ENCODE measurements around the gene MBD5. TPM values are rescaled to one million over a fixed set of nuclear protein-coding genes. Genes with fewer than 3 reads are reported as not detected.
A peak's percentile ranks its signal among the peaks of the same experiment; 100 is the strongest.
"Not testable (repeated sequence)": the region's sequence is repeated elsewhere in the genome, so short reads cannot be mapped to it uniquely, and the experiment has no call there.

MBD5 gene
- total RNA-seq: 13.2 and 21.9 TPM in 2 replicates
- 11.9 TPM for polyA plus RNA-seq (2012)

DNA sequence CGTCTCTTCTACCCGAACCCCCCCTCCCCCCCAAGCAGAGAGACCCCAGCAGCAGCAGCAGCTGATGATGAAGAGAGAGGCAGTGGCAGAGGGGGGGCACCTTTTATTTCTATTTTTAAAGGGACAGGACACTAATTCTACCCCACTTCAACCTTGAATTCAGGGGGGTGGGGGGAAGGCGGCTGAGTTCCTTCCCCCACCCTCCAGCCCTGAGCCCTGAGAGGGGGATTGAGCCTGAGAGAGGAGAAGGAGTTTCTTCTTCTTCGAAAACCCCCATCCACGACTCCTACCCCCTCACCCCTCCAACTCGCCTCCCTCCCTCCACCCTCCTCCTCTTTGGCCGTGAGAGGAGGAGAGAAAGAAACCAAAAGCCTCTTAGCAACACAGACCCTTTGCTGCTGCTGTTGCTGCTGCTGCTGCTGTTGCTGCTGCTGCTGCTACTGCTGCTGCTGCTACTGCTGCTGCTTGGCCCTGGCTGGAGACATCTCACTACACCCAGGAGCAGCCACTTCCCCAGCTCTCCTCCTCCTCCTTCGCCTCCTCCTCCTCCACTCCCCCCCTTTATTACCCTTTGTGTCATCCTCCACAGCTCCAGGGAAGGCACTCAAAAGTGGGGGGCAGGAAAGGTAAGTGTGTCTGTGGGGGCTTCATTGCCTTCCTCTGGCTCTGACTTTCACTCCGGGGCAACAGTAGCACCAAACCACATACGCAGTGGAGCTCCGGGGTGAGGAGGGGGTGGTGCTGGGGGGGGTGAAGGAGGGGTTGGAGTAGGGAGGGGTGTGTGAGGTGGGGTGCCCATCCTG is at the start of gene MBD5:
Gene MBD5, plus strand, starts transcription at position 33 of the 803 bp plus-strand sequence.
- no peak for DNase-seq (ENCODE audit: low read depth)

DNA sequence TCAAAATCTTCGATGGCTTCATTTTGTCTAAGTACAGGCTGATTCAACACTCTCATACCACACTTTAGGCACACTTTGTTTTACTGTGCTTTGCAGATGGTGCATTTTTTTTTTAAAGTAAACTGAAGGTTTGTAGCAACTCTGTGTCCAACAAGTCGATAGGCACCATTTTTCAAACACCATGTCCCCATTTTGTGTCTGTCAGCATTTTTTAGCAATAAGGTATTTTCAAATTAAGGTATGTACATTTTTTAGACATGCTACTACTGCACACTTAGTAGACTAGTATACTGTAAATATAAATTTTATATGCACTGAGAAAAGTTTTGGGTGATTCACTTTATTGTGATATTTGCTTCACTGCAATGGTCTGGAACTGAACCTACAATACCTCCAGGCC is 44.8 kb upstream of the MBD5 start:
- DNase-seq (ENCODE audit: low read depth): no peak

DNA sequence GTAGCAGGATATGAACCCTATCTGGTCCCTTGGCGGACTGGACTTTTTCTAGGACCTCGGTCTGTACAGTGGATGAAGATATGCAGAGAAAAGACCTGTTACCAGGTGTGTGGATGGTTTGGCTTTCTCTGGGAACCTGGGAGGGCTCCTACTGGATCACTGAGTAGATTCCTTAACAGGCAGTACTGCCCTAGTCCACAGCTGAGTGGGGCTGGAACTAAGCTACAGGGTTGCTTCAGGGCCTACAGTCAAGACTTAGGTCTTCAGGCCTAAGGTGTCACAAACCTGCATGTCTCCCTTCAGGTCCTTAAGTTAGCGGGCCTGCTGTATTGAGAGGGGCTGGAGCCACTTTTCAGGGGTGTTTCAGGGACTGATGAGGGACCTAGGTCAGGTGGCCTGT is 43.2 kb upstream of the MBD5 start:
- no peak for DNase-seq (ENCODE audit: low read depth)

DNA sequence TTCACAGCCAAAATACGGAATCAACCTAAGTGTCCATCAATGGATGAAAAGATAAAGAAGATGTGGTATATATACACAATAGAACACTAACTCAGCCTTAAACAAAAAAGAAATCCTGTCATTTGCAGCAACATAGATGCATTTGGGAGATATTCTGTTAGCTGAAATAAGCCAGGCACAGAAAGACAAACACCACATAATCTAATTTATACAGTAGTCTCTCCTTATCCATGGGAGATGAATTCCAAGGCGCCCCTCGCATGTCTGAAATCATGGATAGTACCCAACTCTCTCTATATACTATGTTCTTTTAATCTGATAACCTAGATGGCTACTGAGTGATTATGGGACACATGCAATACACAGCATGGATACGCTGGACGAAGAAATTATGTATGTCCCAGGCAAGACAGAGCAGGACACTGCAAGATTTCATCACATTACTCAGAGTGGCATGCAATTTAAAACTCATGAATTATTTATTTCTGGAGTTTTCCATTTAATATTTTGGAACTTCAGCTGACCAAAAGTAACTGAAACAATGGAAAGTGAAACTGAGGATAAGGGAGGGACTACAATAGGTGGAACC is 39.9 kb upstream of the MBD5 start:
- no peak for DNase-seq (ENCODE audit: low read depth)

DNA sequence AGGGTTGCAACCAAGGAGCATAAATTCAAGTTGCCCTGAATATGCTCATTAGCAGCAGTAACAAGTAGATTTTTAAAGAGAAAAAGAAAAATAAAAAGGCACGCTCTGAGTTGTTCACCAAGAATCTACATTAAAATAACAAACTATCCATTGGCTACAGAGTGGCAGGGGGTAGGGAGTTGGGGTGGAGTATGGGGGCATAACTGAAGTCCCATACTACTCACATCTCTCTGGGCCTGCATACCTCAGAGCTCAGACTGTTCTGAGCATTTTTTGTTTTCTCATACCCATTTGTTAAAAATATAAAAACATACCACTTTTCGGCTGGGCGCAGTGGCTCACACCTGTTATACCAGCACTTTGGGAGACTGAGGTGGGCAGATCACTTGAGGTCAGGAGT is 31.8 kb upstream of the MBD5 start:
- DNase-seq (ENCODE audit: low read depth): no peak

DNA sequence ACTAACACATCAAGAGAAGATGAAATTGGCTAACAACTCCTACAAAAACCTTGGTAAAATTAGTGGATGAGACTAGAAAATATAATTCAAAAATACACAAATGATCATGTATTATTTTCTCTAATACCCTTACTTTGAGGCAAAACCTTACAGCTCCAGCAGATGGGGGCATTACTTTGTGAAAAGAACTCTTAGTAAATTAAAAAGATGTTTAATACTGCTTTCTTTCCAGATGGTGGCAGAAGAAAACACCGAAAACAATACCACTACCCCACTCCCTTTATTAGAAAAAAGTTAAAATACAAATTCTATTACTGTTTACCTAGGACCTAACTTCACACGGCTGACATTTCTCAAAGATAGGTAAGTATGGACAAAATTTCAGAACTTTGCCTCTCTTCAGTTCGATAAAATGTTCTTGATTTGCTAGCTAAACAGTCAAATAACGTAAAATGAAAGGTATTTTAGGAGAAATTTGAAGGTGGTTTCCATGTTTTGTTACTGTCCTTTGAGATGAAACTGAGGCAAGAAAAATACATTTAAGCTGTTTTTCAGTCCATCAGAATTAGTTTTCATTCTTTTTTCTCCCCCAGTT is 31.0 kb upstream of the MBD5 start:
- DNase-seq (ENCODE audit: low read depth): peak; percentile 64

DNA sequence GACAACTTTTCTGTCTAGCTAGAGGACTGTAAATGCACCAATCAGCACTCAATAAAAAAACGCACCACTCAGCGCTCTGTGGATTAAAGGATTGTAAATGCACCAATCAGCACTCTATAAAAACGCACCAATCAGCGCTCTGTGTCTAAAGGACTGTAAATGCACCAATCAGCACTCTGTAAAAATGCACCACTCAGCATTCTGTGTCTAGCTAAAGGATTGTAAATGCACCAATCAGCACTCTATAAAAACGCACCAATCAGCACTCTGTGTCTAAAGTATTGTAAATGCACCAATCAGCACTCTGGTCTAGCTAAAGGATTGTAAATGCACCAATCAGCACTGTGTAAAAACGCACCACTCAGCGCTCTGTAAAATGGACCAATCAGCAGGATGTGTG is 25.9 kb upstream of the MBD5 start:
- DNase-seq (ENCODE audit: low read depth): not testable (repeated sequence)

DNA sequence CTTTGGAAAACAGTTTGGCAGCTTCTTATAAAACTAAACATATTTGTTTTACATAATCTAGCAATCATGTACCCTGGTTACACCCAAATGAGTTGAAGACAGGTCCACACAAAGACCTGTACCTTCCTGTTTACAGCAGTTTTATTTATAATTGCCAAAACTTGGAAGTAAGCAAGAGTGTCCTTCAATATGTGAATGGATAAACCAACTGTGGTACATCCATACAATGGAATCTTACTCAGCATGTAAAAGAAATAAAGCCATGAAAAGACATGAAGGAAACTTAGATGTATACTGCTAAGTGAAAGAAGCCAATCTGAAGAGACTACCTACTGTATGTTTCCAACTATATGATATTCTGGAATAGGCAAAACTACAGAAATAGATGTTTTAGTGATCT is 24.1 kb upstream of the MBD5 start:
- DNase-seq (ENCODE audit: low read depth): no peak

DNA sequence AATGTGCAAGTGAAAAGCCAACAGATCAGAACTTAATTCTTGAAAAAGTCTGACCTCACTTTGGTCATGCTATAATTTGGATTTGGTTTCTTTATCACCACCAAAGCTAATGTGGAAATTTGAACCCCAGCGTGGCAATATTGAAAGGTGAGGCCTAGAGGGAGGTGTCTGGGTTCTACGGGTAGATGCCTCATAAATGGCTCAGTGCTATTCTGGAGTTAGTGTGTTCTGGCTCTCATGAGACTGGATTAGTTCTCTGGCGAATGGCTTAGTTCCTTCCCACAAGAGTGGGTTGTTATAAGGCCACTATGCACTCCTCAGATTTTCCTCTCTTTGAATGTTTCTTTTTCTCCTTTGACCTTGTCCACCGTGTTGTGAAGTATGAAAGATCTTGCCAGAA is 22.7 kb upstream of the MBD5 start:
- DNase-seq (ENCODE audit: low read depth): peak; percentile 24

DNA sequence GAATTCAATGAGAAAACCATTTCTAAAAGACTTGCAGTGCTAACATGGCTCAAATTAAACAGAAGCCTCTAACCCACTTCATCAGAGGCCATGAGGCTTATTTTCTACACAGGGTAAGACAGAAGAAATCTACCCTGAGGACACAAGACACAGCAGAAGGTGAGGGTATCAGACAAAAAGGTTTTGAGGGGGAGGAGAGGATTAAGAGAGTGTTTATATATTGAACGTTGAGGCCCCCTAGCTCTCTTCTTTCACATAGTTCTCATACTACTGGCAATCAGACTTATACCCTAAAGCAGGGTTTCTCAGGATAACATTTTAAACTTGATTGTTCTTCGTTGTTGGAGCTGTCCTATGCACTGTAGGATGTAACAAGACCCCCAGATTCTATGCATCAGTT is 21.8 kb upstream of the MBD5 start:
- DNase-seq (ENCODE audit: low read depth): no peak

DNA sequence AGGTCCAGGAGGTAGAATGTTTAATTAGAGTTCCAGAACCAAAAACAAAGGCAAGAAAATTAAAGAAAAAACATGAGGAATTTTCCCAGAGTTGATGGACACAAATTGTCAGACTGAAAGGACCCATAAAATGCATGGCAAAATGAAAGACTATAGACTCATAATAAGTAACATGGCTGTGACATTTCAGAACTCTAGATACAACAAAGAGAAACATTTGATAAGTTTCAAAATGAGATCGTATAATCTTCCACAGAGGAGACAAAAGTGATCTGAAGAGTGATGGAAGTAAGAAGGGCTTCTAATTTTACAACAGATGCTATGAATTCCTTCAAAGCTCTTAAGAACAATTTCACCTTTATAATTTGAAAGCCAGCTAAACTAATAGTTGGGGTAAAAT is 20.8 kb upstream of the MBD5 start:
- no peak for DNase-seq (ENCODE audit: low read depth)

DNA sequence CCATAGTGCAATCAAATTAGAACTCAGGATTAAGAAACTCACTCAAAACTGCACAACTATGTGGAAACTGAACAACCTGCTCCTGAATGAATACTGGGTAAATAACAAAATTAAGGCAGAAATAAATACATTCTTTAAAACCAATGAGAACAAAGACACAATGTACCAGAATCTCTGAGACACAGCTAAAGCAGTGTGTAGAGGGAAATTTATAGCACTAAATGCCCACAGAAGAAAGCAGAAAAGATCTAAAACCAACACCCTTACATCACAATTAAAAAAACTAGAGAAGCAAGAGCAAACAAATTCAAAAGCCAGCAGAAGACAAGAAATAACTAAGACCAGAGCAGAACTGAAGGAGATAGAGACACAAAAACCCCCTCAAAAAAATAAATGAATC is 18.5 kb upstream of the MBD5 start:
- DNase-seq (ENCODE audit: low read depth): not testable (repeated sequence)

DNA sequence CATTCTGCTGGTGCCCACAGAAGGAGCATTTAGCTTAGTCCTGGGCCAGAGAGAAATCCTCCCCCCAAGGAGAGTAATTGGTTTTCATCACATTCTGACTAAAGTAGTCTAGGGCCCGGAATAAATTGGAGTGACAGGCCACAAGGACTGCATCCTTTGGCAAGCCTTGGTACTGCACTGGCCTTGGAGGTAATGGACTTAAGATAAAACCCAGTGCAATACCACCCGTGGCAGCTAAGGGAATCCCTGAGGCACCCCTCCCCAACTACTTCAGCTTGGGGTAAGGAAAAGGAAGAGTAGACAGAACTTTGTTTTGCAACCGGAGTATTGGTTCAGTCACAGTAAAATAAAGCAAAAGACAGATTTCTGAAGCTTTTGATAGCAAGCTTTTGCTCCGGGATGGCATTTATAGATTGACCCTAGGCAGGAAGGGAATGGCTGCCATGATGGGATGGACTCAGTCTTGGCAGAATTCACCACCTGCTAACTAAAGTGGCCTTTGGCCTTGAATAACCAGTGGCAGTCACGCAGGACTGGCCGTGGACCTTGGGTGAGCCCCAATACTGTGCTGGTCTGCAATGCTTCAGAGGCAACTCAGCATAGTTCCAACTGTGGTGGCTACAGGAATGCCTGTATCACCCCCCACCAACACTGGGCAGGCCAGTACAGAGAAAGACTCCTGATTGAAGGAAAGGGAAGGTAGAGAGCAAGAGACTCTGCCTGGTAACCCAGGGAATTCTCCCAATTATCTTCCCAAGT is 14.5 kb upstream of the MBD5 start:
- no peak for DNase-seq (ENCODE audit: low read depth)

DNA sequence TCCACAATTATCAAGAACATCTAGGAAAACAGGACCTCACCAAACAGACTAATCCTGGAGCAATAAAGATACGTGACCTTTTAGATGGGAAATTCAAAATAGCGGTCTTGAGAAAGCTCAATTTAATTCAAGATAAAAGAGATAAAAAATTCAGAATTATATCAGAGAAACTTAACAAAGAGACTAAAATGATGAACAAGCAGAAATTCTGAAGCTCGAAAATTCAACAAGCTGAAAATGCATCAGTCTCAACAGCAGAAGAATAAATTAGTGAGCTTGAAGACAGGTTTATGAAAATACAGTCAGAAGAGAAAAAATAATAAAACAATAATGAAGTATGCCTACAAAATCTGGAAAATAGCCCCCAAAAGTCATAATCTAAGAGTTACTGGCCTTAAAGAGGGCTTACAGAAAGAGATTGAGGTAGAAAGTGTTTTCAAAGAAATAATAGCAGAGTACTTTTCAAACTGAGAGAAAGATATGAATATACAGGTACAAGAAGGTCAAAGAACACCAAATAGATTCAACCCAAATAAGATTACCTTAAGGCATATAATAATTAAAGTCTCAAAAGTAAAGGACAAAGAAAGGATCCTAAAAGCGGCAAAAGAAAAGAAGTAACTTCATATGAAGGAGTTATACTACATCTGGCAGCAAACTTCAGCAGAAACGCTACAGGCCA is 13.5 kb upstream of the MBD5 start:
- no peak for DNase-seq (ENCODE audit: low read depth)

DNA sequence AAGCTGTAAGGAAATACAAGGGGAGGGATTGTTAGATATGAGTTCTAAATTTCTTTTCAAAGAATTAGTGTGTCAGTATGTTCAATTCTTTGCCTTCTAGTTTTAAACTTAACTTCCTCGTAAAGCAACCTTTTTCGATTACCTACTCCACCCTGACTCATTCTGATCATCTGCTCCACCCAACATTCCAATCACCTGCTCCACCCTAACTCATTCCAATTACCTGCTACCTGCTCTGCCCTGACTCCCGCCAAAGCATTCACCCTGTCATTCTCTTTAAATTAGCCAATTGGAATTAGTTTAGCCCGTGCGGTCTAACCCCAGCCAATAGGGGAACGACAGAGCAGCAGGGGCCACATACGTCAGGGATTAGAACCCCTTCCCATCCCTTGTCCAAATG is 12.5 kb upstream of the MBD5 start:
- DNase-seq (ENCODE audit: low read depth): not testable (repeated sequence)

DNA sequence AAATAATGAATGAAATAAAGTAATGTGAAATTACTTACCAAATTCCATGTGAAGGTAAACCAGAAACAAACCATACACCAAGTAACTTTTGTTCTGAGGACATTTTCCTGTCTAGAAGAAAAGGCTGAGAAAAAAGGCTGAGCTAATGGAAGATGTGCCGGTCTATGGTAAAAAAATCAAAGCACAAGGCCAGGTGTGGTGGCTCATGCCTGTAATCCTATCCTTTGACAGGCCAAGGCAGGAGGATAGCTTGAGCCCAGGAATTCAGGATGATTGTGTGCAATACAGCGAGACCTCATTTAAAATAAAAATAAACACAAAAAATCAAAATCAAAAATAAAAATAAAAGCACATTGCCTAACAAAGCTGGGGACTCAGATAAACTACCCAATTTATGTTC is 7.0 kb upstream of the MBD5 start:
- no peak for DNase-seq (ENCODE audit: low read depth)

DNA sequence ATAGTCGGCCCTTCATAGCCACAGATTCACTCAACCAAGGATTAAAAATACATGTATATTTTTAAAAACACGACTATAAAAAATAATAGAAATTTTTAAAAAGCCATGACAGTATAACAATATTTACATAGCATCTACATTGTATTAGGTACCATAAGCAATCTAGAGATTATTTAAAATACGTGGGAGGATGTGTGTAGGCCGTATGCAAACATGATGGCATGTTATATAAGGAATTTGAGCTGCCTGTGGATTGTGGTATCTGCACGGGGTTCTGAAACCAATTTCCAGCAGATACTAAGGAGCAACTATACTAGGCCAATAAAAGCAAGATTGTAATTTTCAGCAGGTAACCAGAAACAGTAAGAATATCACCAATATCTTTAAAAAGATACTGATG is 6.3 kb upstream of the MBD5 start:
- DNase-seq (ENCODE audit: low read depth): no peak

DNA sequence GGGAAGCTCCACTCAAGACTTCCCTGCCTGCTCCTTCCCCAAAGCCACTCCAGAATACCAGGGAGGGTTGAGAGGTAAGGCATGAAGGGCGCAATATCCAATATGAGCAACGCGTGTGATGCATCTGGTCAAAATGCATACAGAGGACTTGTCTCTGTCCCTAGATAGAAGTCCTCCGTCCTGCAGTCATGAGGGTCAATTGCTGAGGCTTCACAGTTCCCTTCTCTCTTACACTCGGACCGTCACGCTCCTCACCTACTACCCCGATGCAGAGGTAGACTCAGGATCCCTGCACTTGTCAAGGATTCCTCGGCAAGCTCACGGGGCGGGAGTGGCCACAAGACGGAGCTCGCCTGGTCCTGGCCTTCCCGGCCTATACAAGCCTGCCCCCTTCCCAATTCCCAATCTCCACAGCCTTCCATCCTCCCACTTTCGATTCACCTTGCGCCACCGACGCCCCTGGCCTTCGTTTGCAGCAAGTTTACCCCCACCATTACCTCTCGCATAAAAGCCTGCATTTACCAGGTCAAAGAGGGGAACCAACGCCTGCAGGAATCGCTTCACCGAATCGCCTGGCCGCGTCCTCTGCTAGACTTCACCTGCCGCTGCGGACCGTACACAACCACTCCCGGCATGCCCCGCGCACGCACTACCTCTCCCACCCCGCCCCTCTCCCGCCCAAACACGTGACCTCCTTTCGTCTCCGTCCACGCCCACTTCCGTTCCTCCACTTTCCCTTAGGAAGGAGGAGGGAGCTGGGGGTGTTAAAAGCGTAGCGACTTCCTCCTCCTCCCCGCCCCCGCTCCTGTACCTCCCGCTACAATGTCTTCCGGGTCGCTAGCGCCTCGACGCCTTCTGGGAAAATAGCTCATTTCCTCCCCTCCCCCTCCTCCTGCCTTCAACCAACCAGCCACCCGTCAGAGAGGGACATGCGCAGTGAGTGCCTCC is 506 bp upstream of the MBD5 start, which contains the start of gene ORC4:
Gene ORC4, minus strand, starts transcription at position 627 of the 948 bp plus-strand sequence. CDS start 44,779 bp downstream, outside the sequence.
- peak; percentile 100 for DNase-seq (ENCODE audit: low read depth)

DNA sequence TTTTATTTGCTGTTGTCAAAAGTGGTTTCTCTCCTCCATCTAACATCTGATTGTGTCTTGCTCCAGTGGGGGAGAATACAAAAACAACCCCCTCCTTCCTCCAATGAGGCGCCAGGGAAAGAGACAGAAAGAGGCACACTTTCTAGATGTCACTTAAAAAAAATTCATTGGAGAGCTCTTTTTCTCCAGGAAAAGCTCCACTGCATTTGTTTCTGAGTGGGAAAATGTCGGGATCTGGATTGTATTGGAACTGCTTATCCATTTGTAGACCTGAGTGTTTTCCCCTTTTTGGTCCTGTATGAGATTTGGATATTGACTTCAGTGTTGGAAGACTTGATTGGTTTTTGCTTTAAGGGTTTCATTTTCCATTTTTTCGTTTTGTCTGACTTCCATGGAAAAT is 995 bp downstream of the MBD5 start:
- peak; percentile 12 for DNase-seq (ENCODE audit: low read depth)

DNA sequence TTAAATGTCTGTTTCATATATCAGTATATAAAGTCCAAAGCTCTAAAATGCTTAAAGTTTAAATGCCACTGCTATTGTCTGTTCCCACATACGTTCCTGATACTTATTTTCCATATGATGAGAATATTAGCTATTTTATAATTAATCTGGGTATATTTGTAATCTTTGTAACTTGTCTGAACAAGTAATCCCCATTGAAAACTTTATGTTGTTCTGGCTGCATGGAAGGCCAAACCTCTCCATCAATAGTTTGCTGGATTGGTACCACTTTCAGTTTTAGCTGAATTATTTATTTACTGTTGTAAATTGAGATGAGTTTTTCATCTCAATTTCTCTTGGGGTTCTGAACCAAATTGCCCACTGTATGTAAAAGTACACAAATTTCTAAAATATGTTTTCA is 1.5 kb downstream of the MBD5 start:
- no peak for DNase-seq (ENCODE audit: low read depth)
